Right hindlimb (tissue), 1 donor: ENCODE data around the gene WDFY3.

Source experiments
- DNase-seq: peaks from one replicate; pipeline ENCODE4 v3.0.0-alpha.2; 2018

Gene WDFY3

DNA sequence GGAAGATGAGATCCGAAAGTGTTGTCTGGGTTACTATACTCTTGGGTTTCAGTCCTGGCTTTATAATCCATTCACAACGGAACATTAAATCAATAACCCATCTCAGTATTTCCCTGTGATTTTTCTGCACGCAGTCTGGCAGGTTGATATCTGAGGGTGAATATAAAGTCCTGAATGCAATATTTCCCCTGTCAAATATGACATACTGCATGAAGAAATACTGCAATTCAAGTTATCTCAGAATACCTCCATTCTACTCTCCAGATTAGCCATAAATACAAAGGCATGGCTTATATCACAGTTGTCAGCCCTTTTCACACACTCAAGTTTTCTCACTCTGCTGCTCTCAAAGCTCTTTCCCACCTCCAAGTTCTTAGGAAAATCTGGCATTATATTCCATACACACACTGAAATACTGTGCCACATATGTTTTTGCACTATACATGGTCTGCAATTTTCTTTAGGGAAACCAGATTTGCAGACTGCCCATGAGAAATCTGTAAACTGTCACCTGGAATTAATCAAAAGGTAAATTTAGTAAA lies 64.7 kb downstream of the WDFY3 start:
- no peak for DNase-seq

DNA sequence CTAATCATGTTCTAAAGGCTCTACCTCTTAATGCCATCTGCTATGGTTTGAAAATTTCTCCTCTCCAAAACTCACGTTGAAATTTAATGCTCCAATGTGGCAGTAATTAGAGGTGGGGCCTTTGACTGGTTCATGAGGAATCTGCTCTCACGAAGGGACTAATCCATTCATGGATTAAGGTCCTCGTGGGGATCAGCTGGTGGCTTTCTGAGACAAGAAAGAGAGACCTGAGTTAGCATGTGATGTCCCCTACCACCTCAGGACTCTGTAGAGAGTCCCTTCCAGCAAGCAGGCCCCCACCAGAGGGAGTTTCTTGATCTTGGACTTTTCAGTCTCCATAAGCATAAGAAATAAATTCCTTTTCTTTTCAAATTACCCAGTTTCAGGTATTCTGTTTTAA lies 65.3 kb downstream of the WDFY3 start:
- no peak for DNase-seq

DNA sequence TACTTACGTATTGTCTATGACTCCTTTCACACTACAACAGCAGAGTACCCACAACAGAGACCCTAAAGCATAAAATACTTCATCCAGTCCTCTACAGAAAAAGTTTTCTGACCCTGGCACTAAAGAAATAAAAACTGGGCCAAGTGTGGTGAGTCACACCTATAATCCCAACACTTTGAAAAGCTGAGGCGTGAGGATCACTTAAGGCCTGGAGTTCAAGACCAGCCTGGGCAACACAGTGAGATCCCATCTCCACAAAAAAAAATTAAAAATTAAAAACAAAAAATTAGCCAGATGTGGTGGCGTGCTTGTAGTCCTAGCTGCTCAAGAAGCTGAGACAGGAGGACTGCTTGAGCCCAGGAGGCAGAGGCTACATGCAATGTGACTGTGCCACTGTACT lies 66.9 kb downstream of the WDFY3 start:
- DNase-seq: no peak

DNA sequence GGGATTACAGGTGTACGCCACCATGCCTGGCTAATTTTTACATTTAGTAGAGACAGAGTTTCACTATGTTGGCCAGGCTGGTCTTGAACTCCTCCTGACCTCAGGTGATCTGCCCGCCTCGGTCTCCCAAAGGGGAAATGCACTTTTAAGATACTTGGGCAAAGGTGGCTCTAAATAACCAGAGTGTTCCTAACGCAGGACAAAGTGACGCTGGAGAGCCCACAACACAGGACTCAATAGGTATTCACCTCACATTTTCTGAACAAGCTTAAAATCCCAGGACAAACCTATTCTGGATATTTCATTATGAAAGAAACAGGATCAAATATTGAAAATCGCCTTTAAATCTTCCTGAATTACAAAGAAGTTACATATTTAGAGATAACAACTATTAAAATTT lies 69.0 kb downstream of the WDFY3 start:
- no peak for DNase-seq

DNA sequence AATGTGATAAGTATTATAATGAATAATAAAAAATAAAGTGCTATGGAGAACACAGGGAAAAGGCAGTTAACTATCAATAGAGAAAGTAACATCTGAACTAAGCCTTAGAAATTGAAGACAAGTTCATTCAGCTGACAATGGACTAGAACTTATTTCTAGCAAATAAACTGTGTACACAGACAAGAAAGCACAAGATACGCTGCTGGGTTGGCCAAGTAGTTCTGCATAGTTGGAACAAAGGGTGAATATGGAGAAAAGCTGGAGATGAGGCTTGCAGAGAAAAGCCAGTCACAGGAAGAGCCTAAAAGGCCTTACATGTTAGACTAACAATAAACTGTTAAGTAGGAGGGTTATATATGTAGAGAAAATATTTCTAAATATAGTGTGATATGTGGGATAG lies 71.2 kb downstream of the WDFY3 start:
- DNase-seq: no peak

DNA sequence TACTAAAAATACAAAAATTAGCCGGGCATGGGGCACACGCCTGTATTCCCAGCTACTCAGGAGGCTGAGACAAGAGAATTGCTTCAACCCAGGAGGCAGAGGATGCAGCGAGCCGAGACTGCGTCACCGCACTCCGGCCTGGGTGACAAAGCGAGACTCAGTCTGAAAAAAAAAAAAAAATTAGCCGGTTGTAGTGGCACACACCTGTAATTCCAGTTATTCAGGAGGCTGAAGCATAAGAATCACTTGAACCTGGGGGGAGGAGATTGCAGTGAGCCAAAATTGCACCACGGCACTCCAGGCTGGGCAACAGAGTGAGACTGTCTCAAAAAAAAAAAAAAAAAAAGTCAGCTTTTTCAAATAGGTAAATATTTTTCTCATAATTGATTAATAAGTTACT lies 71.9 kb downstream of the WDFY3 start:
- DNase-seq: no peak

DNA sequence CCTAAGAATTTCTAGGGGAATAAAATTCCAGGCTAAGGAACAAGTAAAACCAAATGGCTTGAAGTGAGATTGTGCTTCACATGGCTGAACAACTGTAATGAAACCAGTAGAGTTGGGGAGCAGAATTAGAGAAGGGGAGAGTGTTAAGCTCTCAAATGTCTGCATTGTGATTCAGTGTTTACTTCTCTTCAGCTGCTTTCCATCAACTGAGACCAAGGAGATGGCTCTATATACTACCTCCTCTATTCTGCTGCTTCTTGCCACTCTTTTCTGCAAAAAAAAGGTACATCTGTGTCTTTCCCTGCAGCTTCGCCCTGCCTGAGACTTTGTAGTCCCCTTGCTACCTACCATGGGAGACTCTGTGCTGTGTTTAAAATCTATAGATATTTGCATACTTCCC lies 73.5 kb downstream of the WDFY3 start:
- no peak for DNase-seq

DNA sequence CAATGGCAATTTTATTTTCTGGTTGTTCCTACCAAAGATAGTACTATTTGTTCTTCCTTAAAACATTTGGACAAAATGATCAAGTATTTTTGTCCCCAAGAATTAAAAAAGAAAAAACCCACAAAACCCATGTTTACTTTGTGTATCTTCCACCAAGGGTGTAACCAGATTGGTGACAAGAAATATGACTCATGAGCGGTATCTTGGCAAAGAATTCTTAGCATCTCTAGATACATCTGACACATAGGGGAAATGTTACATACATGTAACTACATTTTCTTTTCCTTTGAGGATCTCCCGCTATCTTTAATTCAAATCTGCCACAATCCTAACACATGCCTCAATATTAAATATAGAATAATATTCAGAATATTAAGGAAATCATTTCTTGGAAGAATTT lies 78.7 kb downstream of the WDFY3 start:
- DNase-seq: no peak

DNA sequence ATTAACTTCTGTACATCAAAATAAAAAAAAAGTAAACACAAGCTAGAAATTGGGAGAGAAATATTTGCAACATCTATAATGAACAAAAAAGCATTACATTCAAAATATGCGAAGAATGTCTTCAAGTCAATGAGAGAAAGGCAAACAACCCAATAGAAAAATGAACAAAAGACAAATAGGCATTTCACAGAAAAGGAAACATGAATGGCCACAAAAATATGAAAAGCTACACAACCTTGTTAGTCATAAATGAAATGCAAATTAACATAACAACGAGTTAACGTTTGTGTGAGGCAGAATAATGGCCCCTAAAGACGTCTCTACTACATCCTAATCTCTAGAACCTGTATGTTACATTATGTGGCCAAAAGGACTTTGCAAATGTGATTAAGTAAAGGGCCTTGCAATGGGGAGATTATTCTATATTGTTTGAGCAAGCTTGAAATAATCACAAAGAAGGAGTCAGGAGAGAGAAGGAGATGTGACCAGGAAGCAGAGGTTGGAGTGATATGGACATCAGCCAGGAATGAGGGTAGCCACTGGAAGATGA lies 86.8 kb downstream of the WDFY3 start:
- no peak for DNase-seq

DNA sequence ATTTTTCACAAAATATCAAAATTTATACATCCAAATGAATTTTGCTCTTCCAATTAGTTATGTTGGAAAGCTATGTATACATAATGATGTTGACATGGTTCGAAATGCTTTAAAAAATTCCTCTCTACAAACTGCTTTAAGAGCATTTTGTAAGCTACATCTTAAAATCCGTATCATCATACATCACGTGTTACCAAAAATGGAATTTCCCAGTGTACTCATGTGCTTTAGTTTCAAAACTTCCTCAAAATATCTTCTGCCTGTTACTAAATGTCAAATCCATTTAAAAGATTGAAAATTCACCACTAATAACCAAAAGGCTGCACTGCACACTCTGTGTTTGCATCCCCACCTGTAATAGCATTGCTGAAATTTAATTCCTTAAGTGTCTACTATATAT lies 87.9 kb downstream of the WDFY3 start:
- DNase-seq: no peak

DNA sequence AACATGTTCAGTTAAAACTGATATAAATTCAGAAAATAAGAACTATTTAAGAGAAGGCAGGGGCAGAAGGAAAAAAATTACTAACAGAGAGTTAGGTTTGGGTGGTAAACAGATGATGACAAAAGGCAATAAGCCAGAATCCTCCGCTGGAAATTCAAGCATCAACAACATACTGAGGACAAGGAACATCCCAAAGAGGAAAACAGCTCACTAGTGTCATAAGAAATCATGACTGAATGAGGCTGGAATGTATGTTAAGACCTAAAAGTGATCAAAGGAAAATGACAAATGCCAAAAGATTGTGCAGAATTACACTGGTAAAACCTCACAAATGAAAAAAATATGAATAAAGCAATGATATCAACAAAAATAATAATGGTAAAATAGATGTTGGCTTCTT lies 88.4 kb downstream of the WDFY3 start:
- DNase-seq: no peak

DNA sequence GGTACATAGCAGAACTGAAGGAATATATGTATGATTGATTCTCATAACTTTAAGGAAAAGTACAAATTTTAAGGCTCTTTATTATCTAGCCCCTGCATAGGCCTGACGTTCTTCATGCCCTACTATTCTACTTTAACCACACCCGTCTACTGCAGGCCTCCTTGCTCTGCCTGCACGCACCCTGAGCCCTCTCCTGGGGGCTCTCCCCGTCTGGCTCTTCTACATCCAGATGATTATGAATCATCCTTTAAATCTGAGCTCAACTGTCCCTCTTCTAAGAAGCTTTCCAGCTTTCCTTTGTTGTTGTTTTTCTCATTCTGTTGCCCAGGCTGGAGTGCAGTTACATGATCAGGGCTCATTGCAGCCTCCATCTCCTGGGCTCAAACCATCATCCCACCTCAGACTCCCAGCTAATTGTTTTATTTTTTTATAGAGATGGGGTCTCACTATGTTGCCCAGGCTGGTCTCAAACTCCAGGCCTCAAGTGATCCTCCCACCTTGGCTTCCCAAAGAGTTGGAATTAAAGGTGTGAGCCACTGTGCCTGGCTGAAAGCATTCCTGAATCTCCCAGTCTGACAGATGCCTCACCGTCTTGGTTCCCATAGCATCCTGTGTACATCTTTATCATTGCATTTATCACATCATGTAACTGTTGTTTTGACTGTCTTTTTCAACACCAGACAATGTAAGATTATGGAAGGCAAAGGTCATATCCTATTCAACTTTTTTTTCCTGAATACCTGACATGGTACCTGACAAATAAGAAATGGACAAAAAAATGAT lies 89.2 kb downstream of the WDFY3 start:
- no peak for DNase-seq

DNA sequence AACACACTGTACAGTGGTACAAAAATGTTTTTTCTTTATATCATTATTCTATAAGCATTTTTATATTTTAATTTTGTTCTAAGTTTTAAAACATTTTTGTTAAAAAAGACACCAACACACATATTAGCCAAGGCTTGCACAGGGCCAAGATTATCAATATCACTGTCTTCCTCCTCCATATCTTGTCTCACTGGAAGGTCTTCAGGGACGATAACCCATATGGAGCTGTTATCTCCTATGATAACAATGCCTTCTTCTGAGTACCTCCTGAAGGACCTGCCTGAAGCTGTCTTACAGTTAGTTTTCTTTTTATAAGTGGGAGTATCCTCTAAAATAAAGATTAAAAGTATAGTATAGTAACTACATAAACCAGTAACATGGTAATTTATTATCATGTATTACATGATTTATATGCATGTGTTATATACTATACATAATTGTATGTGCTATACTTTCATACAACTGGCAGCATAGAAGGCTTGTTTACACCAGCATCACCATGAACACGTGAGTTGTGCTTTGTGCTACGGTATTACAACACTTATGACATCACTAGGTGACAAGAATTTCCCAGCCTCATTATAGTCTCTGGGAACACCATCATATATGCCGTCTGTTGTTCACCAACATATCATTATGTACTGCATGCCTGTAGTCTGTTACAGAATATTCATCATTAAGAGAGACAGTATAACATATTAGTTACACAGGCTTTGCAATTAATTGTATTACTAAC lies 90.7 kb downstream of the WDFY3 start:
- no peak for DNase-seq

DNA sequence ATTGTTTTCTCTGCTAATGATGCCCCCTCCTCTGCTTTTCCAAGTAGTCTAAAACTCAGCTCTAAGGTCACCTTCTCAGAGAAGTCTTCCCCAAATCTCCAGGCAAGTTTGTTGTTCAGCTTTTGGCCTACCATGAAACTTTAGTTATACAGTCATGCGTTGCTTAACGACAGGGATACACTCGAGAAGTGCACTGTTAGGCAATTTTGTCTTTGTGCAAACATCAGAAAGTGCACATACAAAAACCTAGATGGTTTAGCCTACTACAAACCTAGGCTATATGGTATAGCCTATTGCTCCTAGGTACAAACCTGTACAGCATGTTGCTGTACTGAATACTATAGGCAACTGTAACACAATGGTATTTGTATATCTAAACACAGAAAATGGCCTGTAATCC lies 91.9 kb downstream of the WDFY3 start:
- DNase-seq: no peak

DNA sequence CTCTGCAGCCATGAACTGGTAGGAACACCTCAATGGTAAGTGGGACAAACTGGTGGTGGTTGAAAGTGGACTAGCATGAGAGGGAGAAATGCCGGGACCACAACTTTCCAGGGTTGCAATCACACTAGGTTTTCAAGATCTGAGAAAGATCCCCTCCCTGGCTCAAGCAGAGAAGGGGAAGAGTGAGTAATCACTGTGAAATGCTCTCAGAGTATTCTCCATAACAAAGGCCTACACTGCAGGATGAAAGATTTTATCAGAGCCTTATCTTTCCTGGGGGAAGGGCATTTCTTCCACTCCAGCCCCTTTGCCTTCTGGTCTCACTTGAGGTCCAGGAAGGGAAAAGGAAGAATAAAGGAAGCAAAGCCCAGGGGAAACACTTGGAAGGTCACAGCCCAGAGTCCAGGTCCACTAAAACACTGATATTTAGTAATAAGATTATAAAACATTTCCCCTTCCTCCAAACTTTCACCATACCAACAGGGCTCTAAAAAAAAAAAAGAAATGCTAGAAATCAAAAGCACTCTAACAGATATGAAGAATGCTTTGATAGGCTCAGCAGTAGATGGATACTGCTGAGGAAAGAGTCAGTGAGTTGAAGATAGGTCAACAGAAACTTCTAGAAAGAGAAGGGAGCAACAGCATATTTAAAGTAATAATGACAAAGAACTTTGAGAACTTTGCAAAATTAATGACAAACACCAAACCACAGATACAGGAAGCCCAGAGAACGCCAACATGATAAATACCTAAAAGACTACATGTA lies 95.9 kb downstream of the WDFY3 start:
- no peak for DNase-seq

DNA sequence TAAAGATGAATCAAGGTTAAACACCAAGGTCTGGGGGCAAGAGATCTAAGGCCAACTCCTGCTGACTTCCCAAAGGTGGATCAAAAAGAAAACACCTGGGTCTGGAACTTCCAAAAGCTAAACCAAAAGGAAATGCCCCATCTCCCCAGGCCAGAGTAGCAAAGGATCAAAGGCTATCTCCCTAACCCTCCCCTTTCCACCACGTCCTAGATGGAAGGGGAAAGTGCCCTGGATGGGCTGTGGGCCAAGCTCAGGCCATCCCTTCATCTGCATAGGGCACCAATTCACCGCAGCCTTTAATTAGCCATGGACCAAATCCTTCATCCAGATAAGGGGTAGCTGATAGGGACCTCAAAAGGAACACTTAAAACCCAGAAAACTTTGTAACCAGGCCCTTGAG lies 100.2 kb downstream of the WDFY3 start:
- no peak for DNase-seq

DNA sequence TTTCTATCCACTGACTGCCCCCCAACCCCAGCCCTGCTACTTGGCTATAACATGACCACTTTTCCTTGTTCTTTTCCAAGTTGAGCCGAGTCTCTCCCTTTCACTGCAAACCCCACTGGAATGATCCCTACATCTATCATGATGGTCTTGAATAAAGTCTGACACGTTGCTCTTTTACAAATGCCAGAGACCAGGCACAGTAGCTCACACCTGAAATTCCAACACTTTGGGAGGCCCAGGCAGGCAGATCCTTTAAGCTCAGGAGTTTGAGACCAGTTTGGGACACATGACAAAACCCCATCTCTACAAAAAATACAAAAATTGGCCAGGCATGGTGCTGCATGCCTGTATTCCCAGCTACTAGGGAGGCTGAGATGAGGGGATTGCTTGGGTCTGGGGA lies 100.9 kb downstream of the WDFY3 start:
- no peak for DNase-seq

DNA sequence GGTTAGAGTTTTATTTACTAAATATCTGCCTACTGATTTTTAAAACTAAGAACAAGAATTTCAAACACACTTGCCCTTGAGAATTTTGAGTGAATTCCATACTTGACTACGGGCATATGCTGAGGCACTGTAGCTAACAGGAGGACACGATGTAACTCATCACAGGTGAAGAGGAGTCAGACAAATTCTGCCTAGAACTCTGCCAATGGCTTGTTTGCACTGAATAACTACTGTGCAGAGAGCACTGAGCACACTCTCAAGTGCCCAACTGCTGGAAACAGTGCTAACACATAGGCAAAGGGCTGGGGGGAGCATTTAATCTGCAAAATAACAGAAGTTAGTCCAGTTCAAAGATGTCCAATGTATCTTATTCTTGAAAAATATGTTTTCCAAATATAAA lies 104.4 kb downstream of the WDFY3 start:
- no peak for DNase-seq

DNA sequence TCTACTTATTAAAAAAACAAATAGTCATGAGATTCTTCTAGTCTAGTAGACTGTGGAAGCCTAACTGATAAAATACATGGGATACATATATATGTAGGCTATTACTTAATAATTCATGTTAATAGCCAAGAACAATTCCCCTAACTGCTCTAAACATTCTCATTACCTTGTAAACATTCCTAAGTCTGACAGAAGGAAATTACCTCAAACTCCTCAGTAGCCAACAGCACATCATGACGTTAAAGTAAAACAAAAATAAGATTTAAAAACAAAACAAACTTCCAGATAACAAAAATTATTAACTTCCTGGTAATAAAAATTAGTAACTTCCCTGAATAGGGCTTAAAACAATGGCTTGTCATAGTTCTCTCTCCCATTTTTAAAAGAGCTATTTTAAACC lies 109.2 kb downstream of the WDFY3 start:
- no peak for DNase-seq

DNA sequence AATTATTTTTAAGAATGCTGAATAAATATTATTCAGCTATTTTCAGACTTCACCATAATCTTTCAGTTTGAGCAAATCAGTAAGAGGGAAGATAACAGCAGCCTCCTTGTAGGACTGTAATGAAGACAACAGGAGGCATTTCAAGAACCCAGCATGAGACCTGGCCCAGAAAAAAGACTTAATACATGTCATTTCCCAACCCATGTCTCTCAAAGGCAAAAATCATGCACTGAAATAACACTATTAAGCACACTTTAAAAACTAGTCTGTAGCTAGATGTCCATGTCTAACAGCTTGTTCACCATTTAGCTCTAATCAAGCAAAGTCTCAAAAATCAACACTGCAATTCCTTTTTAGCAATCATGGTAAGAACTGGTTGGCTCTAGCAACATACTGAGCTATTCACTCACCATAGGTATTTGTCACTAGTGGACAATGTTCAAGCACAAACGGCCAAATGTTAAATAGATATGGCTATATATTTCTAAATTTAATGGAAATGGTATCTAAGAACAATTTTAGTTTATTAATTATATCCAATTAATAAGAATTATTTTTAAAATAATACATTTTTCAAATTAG lies 109.9 kb downstream of the WDFY3 start:
- no peak for DNase-seq

DNA sequence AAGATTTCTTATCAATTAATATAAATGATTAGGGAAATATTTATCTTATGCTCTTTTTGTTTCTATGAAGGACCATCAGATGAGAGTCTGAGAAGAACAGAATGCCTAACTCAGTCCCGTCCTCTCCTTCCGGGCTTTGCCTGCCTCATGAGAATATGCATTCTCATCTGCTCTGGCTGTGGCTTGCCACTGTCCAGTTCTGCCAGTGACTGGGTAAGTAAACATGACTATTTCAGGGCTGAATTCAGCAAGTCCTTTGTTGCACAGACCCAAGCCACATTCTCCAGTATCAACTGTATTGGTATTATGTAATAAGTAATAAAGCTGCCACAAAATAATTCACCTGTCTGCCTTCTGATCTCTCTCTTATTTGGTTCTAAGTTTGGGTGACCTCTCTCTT lies 110.7 kb downstream of the WDFY3 start:
- no peak for DNase-seq

DNA sequence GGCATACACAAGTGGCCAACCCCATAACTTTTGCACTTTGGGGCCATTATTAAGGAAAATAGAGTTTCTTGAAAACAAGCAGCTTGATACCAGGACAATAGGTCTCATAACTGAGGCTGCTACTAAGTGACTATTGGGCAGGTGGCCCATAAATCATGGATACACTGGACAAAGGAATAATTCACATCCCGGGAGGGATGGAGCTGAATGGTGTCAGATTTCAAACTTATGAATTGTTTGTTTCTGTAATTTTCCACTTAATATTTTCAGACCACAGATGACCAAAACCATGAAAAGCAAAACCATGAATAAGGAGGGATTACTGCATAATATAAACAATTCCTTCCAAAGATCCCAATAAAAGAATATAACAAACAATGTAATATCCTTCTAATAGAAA lies 114.4 kb downstream of the WDFY3 start:
- DNase-seq: no peak

DNA sequence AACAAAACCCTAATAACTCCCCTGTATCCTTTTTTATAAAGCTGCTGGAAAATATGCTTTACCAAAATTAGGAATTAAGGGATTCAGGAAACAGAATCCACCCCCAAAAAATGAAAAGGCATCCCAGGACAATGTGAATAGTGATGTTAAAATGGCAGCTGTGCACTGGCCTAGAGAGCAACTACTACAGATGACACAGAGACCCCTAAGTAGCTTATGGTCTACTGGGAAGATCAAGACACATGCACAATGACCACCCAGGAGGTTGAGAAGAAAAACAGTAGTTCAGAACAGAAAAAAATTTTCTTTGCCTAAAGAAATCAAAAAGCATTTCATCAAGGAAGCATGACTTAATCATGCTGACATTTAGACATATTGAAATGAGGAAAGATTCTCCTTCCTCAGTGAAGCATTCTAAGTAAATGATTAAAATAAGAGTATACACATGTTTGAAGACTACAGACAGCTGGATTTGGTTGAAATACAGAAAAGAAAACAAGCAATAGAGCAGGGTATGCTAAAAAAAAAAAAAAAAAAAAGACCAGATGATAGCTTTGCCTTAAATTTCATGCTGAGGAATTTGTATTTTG lies 117.3 kb downstream of the WDFY3 start:
- DNase-seq: no peak
